IMR-90 (cell line): Measurements from ENCODE around the gene CMC2. TPM values are rescaled to one million over a fixed set of nuclear protein-coding genes. Genes with fewer than 3 reads are reported as not detected.

Source experiments
- ATAC-seq: fragments of 200-7000 bp; cut with Tn5 transposase; 2 replicates; pipeline ENCODE4 v1.9.1; 2020; ENCODE audit warnings: low read depth, mild to moderate bottlenecking, moderate library complexity
- BruUV-seq: library from RNA; stranded (reverse); fragments of 400-500 nt; replicated peaks from 2 replicates; lab custom pipeline; 2021; lab: Mats Ljungman, UMichigan
- CTCF ChIA-PET: fragments of 300-600 bp; formaldehyde crosslinking; extraction: SDS; loops from one replicate; lab custom pipeline; 2021; ENCODE audit warnings: antibody characterized with exemption; lab: Yijun Ruan, JAX
- POLR2A ChIA-PET: fragments of 300-600 bp; sonication (Branson Sonifier 250); formaldehyde crosslinking; loops from one replicate; lab custom pipeline; 2022; ENCODE audit warnings: antibody characterized with exemption; ENCODE audit not compliant: unreplicated experiment; lab: Charles Lee
- DNase-seq: peaks from one replicate; pipeline ENCODE4 v3.0.0; 2013
- H2AFZ ChIP-seq: replicated peaks from 2 replicates; pipeline ENCODE3; 2013; ENCODE audit warnings: low read length, mild to moderate bottlenecking; ENCODE audit not compliant: poor library complexity
- H2AK5ac ChIP-seq: 2 replicates; pipeline ENCODE4 v1.6.1; 2013; ENCODE audit warnings: low read depth, low read length, inconsistent platforms
- H2AK9ac ChIP-seq: replicated peaks from 2 replicates; pipeline ENCODE3; 2013; ENCODE audit warnings: mild to moderate bottlenecking, low read depth, low read length, moderate library complexity; ENCODE audit not compliant: poor library complexity
- H2BK120ac ChIP-seq: 2 replicates; pipeline ENCODE4 v1.6.1; 2013; ENCODE audit warnings: low read depth, low read length, inconsistent platforms
- H2BK15ac ChIP-seq: 3 replicates; pipeline ENCODE4 v1.6.1; 2013; ENCODE audit warnings: low read depth, low read length, inconsistent platforms
- H2BK20ac ChIP-seq: 2 replicates; pipeline ENCODE4 v1.6.1; 2013; ENCODE audit warnings: low read depth, mild to moderate bottlenecking, inconsistent platforms, low read length, moderate library complexity
- H2BK5ac ChIP-seq: 2 replicates; pipeline ENCODE4 v1.6.1; 2013; ENCODE audit warnings: mild to moderate bottlenecking, low read depth, low read length, inconsistent platforms; ENCODE audit not compliant: poor library complexity, severe bottlenecking
- H3K14ac ChIP-seq: replicated peaks from 2 replicates; pipeline ENCODE4 v1.6.1; 2013; ENCODE audit warnings: low read depth, low read length, inconsistent platforms
- H3K18ac ChIP-seq: 2 replicates; pipeline ENCODE4 v1.6.1; 2013; ENCODE audit warnings: low read depth, low read length, control low read depth
- H3K23ac ChIP-seq: 2 replicates; pipeline ENCODE4 v1.6.1; 2013; ENCODE audit warnings: low read depth, low read length, inconsistent platforms
- H3K27ac ChIP-seq: 2 replicates; pipeline ENCODE4 v1.5.1; 2013; ENCODE audit warnings: mild to moderate bottlenecking, control low read depth, low read length; ENCODE audit not compliant: insufficient read depth
- H3K27me3 ChIP-seq: 2 replicates; pipeline ENCODE4 v1.6.1; 2013; ENCODE audit warnings: low read length; ENCODE audit not compliant: control insufficient read depth, insufficient read depth
- H3K36me3 ChIP-seq: 2 replicates; pipeline ENCODE4 v1.6.1; 2013; ENCODE audit warnings: low read length, mixed read lengths; ENCODE audit not compliant: control insufficient read depth, insufficient read depth
- H3K4ac ChIP-seq: 2 replicates; pipeline ENCODE4 v1.6.1; 2013; ENCODE audit warnings: low read depth, low read length, inconsistent platforms
- H3K4me1 ChIP-seq: 2 replicates; pipeline ENCODE4 v1.6.1; 2013; ENCODE audit warnings: low read length, mixed read lengths; ENCODE audit not compliant: control insufficient read depth, insufficient read depth
- H3K4me2 ChIP-seq: 2 replicates; pipeline ENCODE4 v1.6.1; 2013; ENCODE audit warnings: low read depth, mild to moderate bottlenecking, control low read depth, low read length, moderate library complexity
- H3K4me3 ChIP-seq: 2 replicates; pipeline ENCODE4 v1.5.1; 2013; ENCODE audit warnings: low read depth, mild to moderate bottlenecking, control low read depth, low read length, moderate library complexity; ENCODE audit not compliant: insufficient read depth
- H3K56ac ChIP-seq: 2 replicates; pipeline ENCODE4 v1.6.1; 2013; ENCODE audit warnings: low read length, inconsistent platforms; ENCODE audit not compliant: insufficient read depth; ENCODE audit errors: extremely low read depth
- H3K79me1 ChIP-seq, 2 experiments: 2 replicates each; pipeline ENCODE4 v1.6.1; 2013; ENCODE audit warnings: low read length in 2 of 2, inconsistent platforms in 1 of 2, low read depth in 1 of 2
- H3K9ac ChIP-seq: 2 replicates; pipeline ENCODE4 v1.6.1; 2013; ENCODE audit warnings: low read depth, low read length, control low read depth
- H3K9me1 ChIP-seq: 2 replicates; pipeline ENCODE4 v1.6.1; 2013; ENCODE audit warnings: low read length, inconsistent platforms; ENCODE audit not compliant: insufficient read depth
- H3K9me3 ChIP-seq: 2 replicates; pipeline ENCODE4 v1.6.1; 2013; ENCODE audit warnings: low read length; ENCODE audit not compliant: control insufficient read depth, insufficient read depth
- H4K20me1 ChIP-seq: 2 replicates; pipeline ENCODE4 v1.6.1; 2013; ENCODE audit warnings: low read length, inconsistent platforms; ENCODE audit not compliant: insufficient read depth
- H4K5ac ChIP-seq: 2 replicates; pipeline ENCODE4 v1.6.1; 2013; ENCODE audit warnings: mild to moderate bottlenecking, low read depth, low read length, control low read depth
- H4K8ac ChIP-seq, 2 experiments: 2 replicates each; pipeline ENCODE4 v1.6.1; 2013; ENCODE audit warnings: low read depth in 2 of 2, low read length in 2 of 2, control low read depth in 1 of 2, inconsistent platforms in 1 of 2
- H4K91ac ChIP-seq: 2 replicates; pipeline ENCODE4 v1.6.1; 2013; ENCODE audit warnings: low read depth, low read length, inconsistent platforms; ENCODE audit not compliant: insufficient read depth
- CEBPB ChIP-seq: IDR thresholded peaks from 2 replicates; pipeline ENCODE4 v1.6.1; 2012; ENCODE audit warnings: low read depth, low read length, improper control_type of control experiment
- NFE2L2 ChIP-seq: fragments of 150-350 bp; IDR thresholded peaks from 2 replicates; pipeline ENCODE4 v1.6.1; 2016; ENCODE audit warnings: low read depth, mild to moderate bottlenecking, low read length
- USF2 ChIP-seq: fragments of 150-350 bp; IDR thresholded peaks from 2 replicates; pipeline ENCODE4 v1.6.1; 2017; ENCODE audit warnings: mild to moderate bottlenecking, antibody characterized with exemption, low read length, low read depth
- WGBS, 2 experiments: methylation state at CpG; one replicate each; pipeline versions ENCODE4 v1.1.5 to v1.1.7; 2013; ENCODE audit warnings: missing lambda C conversion rate in 2 of 2; ENCODE audit not compliant: insufficient read length in 1 of 2; ENCODE audit errors: extremely low coverage in 2 of 2; 5-methylcytosine and 5-hydroxymethylcytosine counted together
- dilution Hi-C: fragments of 300-500 bp; cut with HindIII; formaldehyde crosslinking; loops from one replicate; pipeline ENCODE4 v1.14.3; 2018; ENCODE audit warnings: low sequenced_read_pairs; ENCODE audit not compliant: unreplicated experiment
- in situ Hi-C: fragments of 300-500 bp; cut with MboI; formaldehyde crosslinking; loops from 3 replicates; pipeline ENCODE4 v1.14.3; 2019; ENCODE audit warnings: low sequenced_read_pairs, inconsistent platforms, mixed read lengths
- intact Hi-C: fragments of 100-400 bp; cut with micrococcal nuclease; formaldehyde crosslinking; loops from 2 replicates; pipeline ENCODE4 v1.10.0; 2022
- polyA plus RNA-seq, 3 experiments: library from polyadenylated mRNA; depleted of rRNA; stranded (reverse); fragments of >200 nt; gene quantifications; 2 replicates each; pipeline ENCODE4 v1.2.3, GENCODE V29; 2012; ENCODE audit warnings: low replicate concordance in 1 of 3
- total RNA-seq: library from RNA; depleted of rRNA; stranded (reverse); fragments of >200 nt; gene quantifications from 2 replicates; pipeline ENCODE4 v1.2.3, GENCODE V29; 2012

Gene CMC2
- total and polyA plus RNA-seq, 2 of the 4 experiments (the other 2 are of a cell fraction): 57.0 to 104 TPM

GRCh38 chr16:81035975-81036750 is 29.5 kb upstream of the CMC2 start:
- peak overlapping the region; percentile 67 for H3K27ac ChIP-seq
- H3K36me3 ChIP-seq: peaks cover 3% of the 10 kb centered on the region; the same call in 1 of the 2 replicates
- no peak overlapping the region for H2BK15ac ChIP-seq
- DNase-seq (peak; percentile 11), ATAC-seq (peak; percentile 80)
- ChIA-PET CTCF (interaction anchor here (0.6 to 1.9 kb wide), 18 partner anchors 10 to 1920 kb away, joined by 3 to 9 read pairs (median 4); no protein-coding TSS in a partner anchor), POLR2A (no interaction called here)
- H2AK9ac ChIP-seq: peak overlapping the region; percentile 49
- no peak overlapping the region for H3K18ac ChIP-seq
- H2AK5ac ChIP-seq: peak overlapping the region; percentile 3; the same call in 1 of the 2 replicates
- H2BK5ac ChIP-seq: no peak overlapping the region
- H3K9ac ChIP-seq: peak overlapping the region; percentile 79
- peak overlapping the region; percentile 89 for H3K4me3 ChIP-seq
- H3K4me1 ChIP-seq: peaks cover 2% of the 10 kb centered on the region; the same call in 1 of the 2 replicates
- WGBS, 2 experiments: 0% methylated on average over 17 of the region's 80 CpGs; no CpG with 5 or more reads in 1 of the 2 experiments
- H4K5ac ChIP-seq: no peak overlapping the region
- no peaks in the 10 kb centered on the region for H3K9me3 ChIP-seq
- H4K91ac ChIP-seq: no peak overlapping the region
- peak overlapping the region; percentile 1; the same call in 1 of the 2 replicates for H3K14ac ChIP-seq
- H3K4ac ChIP-seq: no peak overlapping the region
- in situ Hi-C loops (loop anchor here (25.0 kb wide), 1 partner anchor 701 kb away; no protein-coding TSS in a partner anchor), dilution Hi-C loops (no loop called here), intact Hi-C loops (loop anchor here (1.0 to 5.0 kb wide), 5 partner anchors 41 to 702 kb away; partner anchors contain the start of genes C16orf46, GAN and GCSH)
- peak overlapping the region; percentile 94 for H3K4me2 ChIP-seq
- peak overlapping the region; percentile 13 for H3K23ac ChIP-seq
- H2AFZ ChIP-seq: peak overlapping the region; percentile 93
- peak overlapping the region in 1 of 2 experiments; percentile 22; a peak in 2 of 4 replicates for H4K8ac ChIP-seq
- no peak overlapping the region for H2BK120ac ChIP-seq
- peaks cover 9% of the 10 kb centered on the region; the same call in 1 of the 2 replicates for H4K20me1 ChIP-seq
- BruUV-seq: no TSS peak
- peaks cover 31 to 38% of the 10 kb centered on the region in 2 experiments for H3K79me1 ChIP-seq
- H3K56ac ChIP-seq: 0 out of 2 replicates have a peak overlapping the region, but pooled peaks have one; percentile 3
- H3K9me1 ChIP-seq: peaks cover 16% of the 10 kb centered on the region; the same call in 1 of the 2 replicates
- TF ChIP-seq USF2: no peak
- peak; percentile 48; the same call in 1 of the 2 replicates for TF ChIP-seq CEBPB
- TF ChIP-seq NFE2L2: no peak
- no peaks in the 10 kb centered on the region for H3K27me3 ChIP-seq
- no peak overlapping the region for H2BK20ac ChIP-seq
